HG02885 (cell line): Measurements from ENCODE around the gene ASB6.
"Not testable (repeated sequence)": the region's sequence is repeated elsewhere in the genome, so short reads cannot be mapped to it uniquely, and the experiment has no call there.

Source experiments
- ATAC-seq: cut with Tn5 transposase; IDR thresholded peaks from one replicate; pipeline ENCODE4 v1.9.1; 2021; ENCODE audit warnings: mild to moderate bottlenecking; ENCODE audit not compliant: unreplicated experiment, poor library complexity

ASB6 gene

GRCh38 chr9:129646654-129647053 is 4.7 kb upstream of the ASB6 start:
- no peak for ATAC-seq

GRCh38 chr9:129646252-129646651 is 4.3 kb upstream of the ASB6 start:
- ATAC-seq, result no peak

- no peak for ATAC-seq
These were observed 3.0 kb upstream of the ASB6 start for GRCh38 chr9:129644902-129645301.

GRCh38 chr9:129644365-129644764 is 2.4 kb upstream of the ASB6 start:
- ATAC-seq, result no peak

- no peak for ATAC-seq
These were observed 1.8 kb upstream of the ASB6 start for GRCh38 chr9:129643706-129644105.

- no peak for ATAC-seq
These were observed 841 bp downstream of the ASB6 start for GRCh38 chr9:129640871-129641749.

- no peak for ATAC-seq
These were observed 1.7 kb downstream of the ASB6 start for GRCh38 chr9:129640086-129640870.

GRCh38 chr9:129639756-129640085 is 2.2 kb downstream of the ASB6 start:
- ATAC-seq, result no peak

GRCh38 chr9:129639034-129639630 is 2.8 kb downstream of the ASB6 start:
- no peak for ATAC-seq

- ATAC-seq, result no peak
These were observed 4.1 kb downstream of the ASB6 start for GRCh38 chr9:129637673-129638439.

- ATAC-seq, result no peak
These were observed 4.8 kb downstream of the ASB6 start for GRCh38 chr9:129637102-129637501.

- not testable (repeated sequence) for ATAC-seq
These were observed 5.6 kb downstream of the ASB6 start for GRCh38 chr9:129636343-129636742.

- ATAC-seq, result no peak
These were observed 6.6 kb downstream of the ASB6 start for GRCh38 chr9:129635099-129636065.

GRCh38 chr9:129633848-129634247 is 8.1 kb downstream of the ASB6 start:
- no peak for ATAC-seq

GRCh38 chr9:129633207-129633606 is 8.7 kb downstream of the ASB6 start:
- ATAC-seq, result no peak

GRCh38 chr9:129632460-129632859 is 9.5 kb downstream of the ASB6 start:
- no peak for ATAC-seq

- no peak for ATAC-seq
These were observed 10.2 kb downstream of the ASB6 start for GRCh38 chr9:129631674-129632129.

GRCh38 chr9:129630967-129631673 is 10.8 kb downstream of the ASB6 start:
- no peak for ATAC-seq
